WTC11 (cell line): ENCODE results near the gene IFT25. TPM values are rescaled to one million over a fixed set of nuclear protein-coding genes. Genes with fewer than 3 reads are reported as not detected.

Source experiments
- ATAC-seq: fragments of 200-7000 bp; cut with Tn5 transposase; 2 replicates; pipeline ENCODE4 v1.10.0; 2021; ENCODE audit warnings: mild to moderate bottlenecking, moderate library complexity
- CTCF ChIA-PET: fragments of 300-600 bp; sonication (Branson Sonifier 250); formaldehyde crosslinking; loops from one replicate; lab custom pipeline; 2021; ENCODE audit warnings: antibody characterized with exemption; lab: Charles Lee
- POLR2A ChIA-PET: fragments of 350-600 bp; sonication (Branson Sonifier 250); formaldehyde crosslinking; loops from one replicate; lab custom pipeline; 2021; ENCODE audit warnings: antibody characterized with exemption; lab: Charles Lee
- DNase-seq: peaks from one replicate; pipeline ENCODE4 v3.0.0; 2021; ENCODE audit warnings: low spot score
- H3K27ac Mint-ChIP-seq: 2 replicates; pipeline ENCODE4 v1.8.0; 2021; ENCODE audit warnings: mixed read lengths
- H3K27me3 Mint-ChIP-seq: 2 replicates; pipeline ENCODE4 v1.8.0; 2021; ENCODE audit warnings: low read depth, mild to moderate bottlenecking, moderate library complexity, mixed read lengths
- H3K36me3 Mint-ChIP-seq: 2 replicates; pipeline ENCODE4 v1.8.0; 2021; ENCODE audit warnings: mixed read lengths
- H3K4me1 Mint-ChIP-seq: 2 replicates; pipeline ENCODE4 v1.8.0; 2022; ENCODE audit warnings: mixed read lengths
- H3K4me3 Mint-ChIP-seq: 2 replicates; pipeline ENCODE4 v1.8.0; 2021; ENCODE audit warnings: mild to moderate bottlenecking, moderate library complexity, mixed read lengths
- H3K9me3 Mint-ChIP-seq: 2 replicates; pipeline ENCODE4 v1.8.0; 2021; ENCODE audit warnings: mixed read lengths
- AR ChIP-seq: fragments of 250-450 bp; sonication (Bioruptor Pico); IDR thresholded peaks from 2 replicates; pipeline ENCODE4 v1.9.0; 2021; ENCODE audit warnings: mild to moderate bottlenecking
- ATF3 ChIP-seq: sonication (generic); formaldehyde crosslinking; conservative IDR thresholded peaks from 2 replicates; pipeline ENCODE4 v1.8.1; 2022; ENCODE audit warnings: mild to moderate bottlenecking, missing genetic modification reagents
- CBFB ChIP-seq: sonication (generic); formaldehyde crosslinking; IDR thresholded peaks from 2 replicates; pipeline ENCODE4 v1.8.1; 2022; ENCODE audit warnings: mild to moderate bottlenecking, low read depth, missing genetic modification reagents
- E2F5 ChIP-seq: sonication (generic); formaldehyde crosslinking; IDR thresholded peaks from 2 replicates; pipeline ENCODE4 v1.8.1; 2022; ENCODE audit warnings: mild to moderate bottlenecking, moderate library complexity, missing genetic modification reagents
- FOXP1 ChIP-seq: sonication (generic); formaldehyde crosslinking; IDR thresholded peaks from 2 replicates; pipeline ENCODE4 v1.8.0; 2022; ENCODE audit warnings: missing genetic modification reagents, mild to moderate bottlenecking, moderate library complexity, borderline replicate concordance
- MLX ChIP-seq: sonication (generic); formaldehyde crosslinking; IDR thresholded peaks from 2 replicates; pipeline ENCODE4 v1.8.1; 2023; ENCODE audit warnings: mild to moderate bottlenecking, missing genetic modification reagents, moderate library complexity
- MXD4 ChIP-seq: fragments of 250-450 bp; sonication (Bioruptor Pico); IDR thresholded peaks from 2 replicates; pipeline ENCODE4 v1.8.0; 2021; ENCODE audit warnings: mild to moderate bottlenecking, moderate library complexity, borderline replicate concordance
- SP1 ChIP-seq: sonication (generic); formaldehyde crosslinking; conservative IDR thresholded peaks from 2 replicates; pipeline ENCODE4 v1.8.1; 2022; ENCODE audit warnings: missing genetic modification reagents
- ZNF138 ChIP-seq: sonication (generic); formaldehyde crosslinking; conservative IDR thresholded peaks from 2 replicates; pipeline ENCODE4 v1.8.1; 2022; ENCODE audit warnings: mild to moderate bottlenecking, moderate library complexity, missing genetic modification reagents
- ZNF317 ChIP-seq: sonication (generic); formaldehyde crosslinking; IDR thresholded peaks from 2 replicates; pipeline ENCODE4 v1.8.1; 2023; ENCODE audit warnings: low read depth, mild to moderate bottlenecking, moderate library complexity, missing genetic modification reagents, borderline replicate concordance
- total RNA-seq: library from RNA; stranded (reverse); gene quantifications from 3 replicates; pipeline ENCODE4 v1.2.3, GENCODE V29; 2021
- TF ChIP-seq, protein P1 (sequence below): sonication (generic); formaldehyde crosslinking; IDR thresholded peaks from 2 replicates; pipeline ENCODE4 v1.8.1; 2023; ENCODE audit warnings: mild to moderate bottlenecking, missing genetic modification reagents
- TF ChIP-seq, protein P2 (sequence below): fragments of 200-600 bp; IDR thresholded peaks from 2 replicates; pipeline ENCODE4 v1.8.0; 2022; ENCODE audit warnings: antibody characterized with exemption
- TF ChIP-seq, protein P3 (sequence below): sonication (generic); formaldehyde crosslinking; IDR thresholded peaks from 2 replicates; pipeline ENCODE4 v1.8.0; 2022; ENCODE audit warnings: mild to moderate bottlenecking, missing genetic modification reagents
- TF ChIP-seq, protein P4 (sequence below): sonication (generic); formaldehyde crosslinking; IDR thresholded peaks from 2 replicates; pipeline ENCODE4 v1.8.1; 2023; ENCODE audit warnings: mild to moderate bottlenecking, missing genetic modification reagents
- TF ChIP-seq, protein P5 (sequence below): sonication (generic); formaldehyde crosslinking; IDR thresholded peaks from 2 replicates; pipeline ENCODE4 v1.8.0; 2022; ENCODE audit warnings: mild to moderate bottlenecking, missing genetic modification reagents

Gene IFT25
- total RNA-seq, 1 experiment from 2014 or later = 22.6 TPM

DNA sequence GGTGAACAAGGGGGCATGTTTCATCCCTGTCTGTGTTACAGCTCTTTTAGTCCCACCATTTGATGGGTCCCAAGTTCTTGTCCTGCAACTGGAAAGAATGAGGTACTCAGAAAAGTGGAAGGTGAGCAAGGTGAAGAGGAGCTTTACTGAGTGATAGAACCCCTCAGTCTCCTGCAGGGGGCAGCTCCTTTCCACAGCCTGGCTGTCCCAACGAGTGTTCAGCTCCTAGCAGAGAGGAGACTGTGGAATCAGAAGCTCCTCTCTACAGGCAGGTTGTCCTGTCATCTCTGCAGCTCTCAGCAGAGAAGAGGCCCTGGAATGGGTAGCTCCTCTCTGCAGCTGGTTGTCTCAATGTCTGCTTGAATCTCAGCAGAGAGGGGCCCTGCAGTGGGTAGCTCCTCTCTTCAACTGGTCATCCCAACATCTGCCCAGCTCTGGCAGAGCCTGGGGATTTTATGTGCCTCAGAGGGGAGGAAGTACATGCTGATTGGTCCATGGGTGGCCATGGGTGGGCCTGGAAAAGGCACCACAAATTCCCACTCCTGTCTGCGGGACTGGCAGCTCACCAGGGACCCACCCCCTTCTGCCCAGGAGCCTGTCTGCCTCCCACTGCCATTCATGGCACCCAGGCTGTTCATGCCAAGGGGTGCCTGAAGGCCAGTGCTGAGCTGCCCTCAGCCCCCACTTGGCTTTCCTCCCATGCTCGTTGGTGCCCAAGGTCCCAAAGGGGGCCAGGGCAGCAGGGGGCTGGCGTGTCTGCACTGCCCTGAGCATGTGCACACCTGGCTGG, 46.8 kb upstream of the IFT25 start:
- peak; percentile 63 for DNase-seq
- Mint-ChIP-seq H3K27ac (no peak overlapping the region), H3K9me3 (no peaks in the 10 kb centered on the region)

GRCh38 chr1:53987880-53988279, 42.4 kb upstream of the IFT25 start:
- Mint-ChIP-seq H3K9me3 (no peaks in the 10 kb centered on the region), H3K27ac (no peak overlapping the region), H3K4me3 (no peak overlapping the region), H3K36me3 (no peaks in the 10 kb centered on the region), H3K27me3 (peaks cover under 1% of the 10 kb centered on the region; the same call in 1 of the 2 replicates), H3K4me1 (peaks cover 10% of the 10 kb centered on the region)
- ChIA-PET POLR2A (no interaction called here), CTCF (no interaction called here)
- ATAC-seq (no peak), DNase-seq (no peak)
- TF ChIP-seq, protein P1, sequence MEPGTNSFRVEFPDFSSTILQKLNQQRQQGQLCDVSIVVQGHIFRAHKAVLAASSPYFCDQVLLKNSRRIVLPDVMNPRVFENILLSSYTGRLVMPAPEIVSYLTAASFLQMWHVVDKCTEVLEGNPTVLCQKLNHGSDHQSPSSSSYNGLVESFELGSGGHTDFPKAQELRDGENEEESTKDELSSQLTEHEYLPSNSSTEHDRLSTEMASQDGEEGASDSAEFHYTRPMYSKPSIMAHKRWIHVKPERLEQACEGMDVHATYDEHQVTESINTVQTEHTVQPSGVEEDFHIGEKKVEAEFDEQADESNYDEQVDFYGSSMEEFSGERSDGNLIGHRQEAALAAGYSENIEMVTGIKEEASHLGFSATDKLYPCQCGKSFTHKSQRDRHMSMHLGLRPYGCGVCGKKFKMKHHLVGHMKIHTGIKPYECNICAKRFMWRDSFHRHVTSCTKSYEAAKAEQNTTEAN (CRISPR knock-in tag) = no peak
- no peak for TF ChIP-seq CBFB
- no peak for TF ChIP-seq MLX (CRISPR knock-in tag)
- no peak for TF ChIP-seq MXD4 (CRISPR knock-in tag)
- TF ChIP-seq, protein P2, sequence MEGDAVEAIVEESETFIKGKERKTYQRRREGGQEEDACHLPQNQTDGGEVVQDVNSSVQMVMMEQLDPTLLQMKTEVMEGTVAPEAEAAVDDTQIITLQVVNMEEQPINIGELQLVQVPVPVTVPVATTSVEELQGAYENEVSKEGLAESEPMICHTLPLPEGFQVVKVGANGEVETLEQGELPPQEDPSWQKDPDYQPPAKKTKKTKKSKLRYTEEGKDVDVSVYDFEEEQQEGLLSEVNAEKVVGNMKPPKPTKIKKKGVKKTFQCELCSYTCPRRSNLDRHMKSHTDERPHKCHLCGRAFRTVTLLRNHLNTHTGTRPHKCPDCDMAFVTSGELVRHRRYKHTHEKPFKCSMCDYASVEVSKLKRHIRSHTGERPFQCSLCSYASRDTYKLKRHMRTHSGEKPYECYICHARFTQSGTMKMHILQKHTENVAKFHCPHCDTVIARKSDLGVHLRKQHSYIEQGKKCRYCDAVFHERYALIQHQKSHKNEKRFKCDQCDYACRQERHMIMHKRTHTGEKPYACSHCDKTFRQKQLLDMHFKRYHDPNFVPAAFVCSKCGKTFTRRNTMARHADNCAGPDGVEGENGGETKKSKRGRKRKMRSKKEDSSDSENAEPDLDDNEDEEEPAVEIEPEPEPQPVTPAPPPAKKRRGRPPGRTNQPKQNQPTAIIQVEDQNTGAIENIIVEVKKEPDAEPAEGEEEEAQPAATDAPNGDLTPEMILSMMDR = no peak
- TF ChIP-seq, protein P3, sequence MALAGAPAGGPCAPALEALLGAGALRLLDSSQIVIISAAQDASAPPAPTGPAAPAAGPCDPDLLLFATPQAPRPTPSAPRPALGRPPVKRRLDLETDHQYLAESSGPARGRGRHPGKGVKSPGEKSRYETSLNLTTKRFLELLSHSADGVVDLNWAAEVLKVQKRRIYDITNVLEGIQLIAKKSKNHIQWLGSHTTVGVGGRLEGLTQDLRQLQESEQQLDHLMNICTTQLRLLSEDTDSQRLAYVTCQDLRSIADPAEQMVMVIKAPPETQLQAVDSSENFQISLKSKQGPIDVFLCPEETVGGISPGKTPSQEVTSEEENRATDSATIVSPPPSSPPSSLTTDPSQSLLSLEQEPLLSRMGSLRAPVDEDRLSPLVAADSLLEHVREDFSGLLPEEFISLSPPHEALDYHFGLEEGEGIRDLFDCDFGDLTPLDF (CRISPR knock-in tag) = no peak
- TF ChIP-seq AR (CRISPR knock-in tag) = no peak
- no peak for TF ChIP-seq ZNF317 (CRISPR knock-in tag)
- no peak for TF ChIP-seq ATF3 (CRISPR knock-in tag)

More for the DNA sequence above, 46.8 kb upstream of the IFT25 start:
- Mint-ChIP-seq H3K4me3 (no peak overlapping the region), H3K4me1 (no peaks in the 10 kb centered on the region), H3K36me3 (no peaks in the 10 kb centered on the region), H3K27me3 (0 out of 2 replicates have a peak, but pooled peaks cover under 1% of the 10 kb centered on the region)
- TF ChIP-seq SP1 = no peak
- TF ChIP-seq, protein P4, sequence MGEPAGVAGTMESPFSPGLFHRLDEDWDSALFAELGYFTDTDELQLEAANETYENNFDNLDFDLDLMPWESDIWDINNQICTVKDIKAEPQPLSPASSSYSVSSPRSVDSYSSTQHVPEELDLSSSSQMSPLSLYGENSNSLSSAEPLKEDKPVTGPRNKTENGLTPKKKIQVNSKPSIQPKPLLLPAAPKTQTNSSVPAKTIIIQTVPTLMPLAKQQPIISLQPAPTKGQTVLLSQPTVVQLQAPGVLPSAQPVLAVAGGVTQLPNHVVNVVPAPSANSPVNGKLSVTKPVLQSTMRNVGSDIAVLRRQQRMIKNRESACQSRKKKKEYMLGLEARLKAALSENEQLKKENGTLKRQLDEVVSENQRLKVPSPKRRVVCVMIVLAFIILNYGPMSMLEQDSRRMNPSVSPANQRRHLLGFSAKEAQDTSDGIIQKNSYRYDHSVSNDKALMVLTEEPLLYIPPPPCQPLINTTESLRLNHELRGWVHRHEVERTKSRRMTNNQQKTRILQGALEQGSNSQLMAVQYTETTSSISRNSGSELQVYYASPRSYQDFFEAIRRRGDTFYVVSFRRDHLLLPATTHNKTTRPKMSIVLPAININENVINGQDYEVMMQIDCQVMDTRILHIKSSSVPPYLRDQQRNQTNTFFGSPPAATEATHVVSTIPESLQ (CRISPR knock-in tag) = no peak
- no peak for TF ChIP-seq E2F5
- no peak for TF ChIP-seq ZNF138 (CRISPR knock-in tag)
- TF ChIP-seq, protein P5, sequence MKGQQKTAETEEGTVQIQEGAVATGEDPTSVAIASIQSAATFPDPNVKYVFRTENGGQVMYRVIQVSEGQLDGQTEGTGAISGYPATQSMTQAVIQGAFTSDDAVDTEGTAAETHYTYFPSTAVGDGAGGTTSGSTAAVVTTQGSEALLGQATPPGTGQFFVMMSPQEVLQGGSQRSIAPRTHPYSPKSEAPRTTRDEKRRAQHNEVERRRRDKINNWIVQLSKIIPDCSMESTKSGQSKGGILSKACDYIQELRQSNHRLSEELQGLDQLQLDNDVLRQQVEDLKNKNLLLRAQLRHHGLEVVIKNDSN (CRISPR knock-in tag) = no peak
- TF ChIP-seq FOXP1 (CRISPR knock-in tag) = 0 out of 2 replicates have a peak, but pooled peaks have one; percentile 25
- no peak for TF ChIP-seq MXD4 (CRISPR knock-in tag)
- TF ChIP-seq, protein P2 = peak; percentile 42
- ATAC-seq = peak; percentile 98
- ChIA-PET CTCF (interaction anchor here (0.6 to 3.3 kb wide), 61 partner anchors 9 to 809 kb away, joined by 3 to 50 read pairs (median 4); partner anchors contain the start of genes CDCP2, CYB5RL, IFT25 and LDLRAD1), POLR2A (interaction anchor here (0.6 kb wide), 2 partner anchors 53 to 89 kb away, joined by 3 to 5 read pairs; no protein-coding TSS in a partner anchor)
